H9 (cell line): ENCODE data around the gene NHP2. TPM values are rescaled to one million over a fixed set of nuclear protein-coding genes. Genes with fewer than 3 reads are reported as not detected.

Experiments
- DNase-seq: peaks from one replicate; pipeline ENCODE4 v3.0.0-alpha.2; 2017
- H2AFZ ChIP-seq: one replicate; pipeline ENCODE4 v1.6.1; 2013; ENCODE audit warnings: mild to moderate bottlenecking, low read length, control low read depth, moderate library complexity
- H2AK5ac ChIP-seq: 2 replicates; pipeline ENCODE4 v1.6.1; 2013; ENCODE audit warnings: low read length, control low read depth, mixed read lengths; ENCODE audit not compliant: insufficient read length
- H2BK120ac ChIP-seq: one replicate; pipeline ENCODE4 v1.6.1; 2013; ENCODE audit warnings: low read depth, mild to moderate bottlenecking, low read length, control low read depth, inconsistent platforms; ENCODE audit not compliant: poor library complexity, severe bottlenecking
- H2BK12ac ChIP-seq: 2 replicates; pipeline ENCODE4 v1.6.1; 2013; ENCODE audit warnings: low read length, control low read depth, mixed read lengths, low read depth; ENCODE audit not compliant: insufficient read length
- H2BK15ac ChIP-seq: 2 replicates; pipeline ENCODE4 v1.6.1; 2013; ENCODE audit warnings: low read depth, low read length, control low read depth
- H2BK20ac ChIP-seq: one replicate; pipeline ENCODE4 v1.6.1; 2013; ENCODE audit warnings: low read depth, mild to moderate bottlenecking, low read length, control low read depth, inconsistent platforms; ENCODE audit not compliant: poor library complexity, severe bottlenecking
- H2BK5ac ChIP-seq: 2 replicates; pipeline ENCODE4 v1.6.1; 2013; ENCODE audit warnings: low read length, control low read depth, mixed read lengths; ENCODE audit not compliant: insufficient read length
- H3K14ac ChIP-seq: 2 replicates; pipeline ENCODE4 v1.6.1; 2013; ENCODE audit warnings: low read length, control low read depth; ENCODE audit not compliant: insufficient read depth
- H3K18ac ChIP-seq: 2 replicates; pipeline ENCODE4 v1.6.1; 2013; ENCODE audit warnings: low read depth, mild to moderate bottlenecking, mixed read lengths, low read length, control low read depth; ENCODE audit not compliant: insufficient read length
- H3K23ac ChIP-seq: 2 replicates; pipeline ENCODE4 v1.6.1; 2013; ENCODE audit warnings: low read length, control low read depth, mixed read lengths, low read depth; ENCODE audit not compliant: insufficient read length
- H3K23me2 ChIP-seq: 2 replicates; pipeline ENCODE4 v1.6.1; 2013; ENCODE audit warnings: low read depth, mild to moderate bottlenecking, mixed read lengths, low read length, control low read depth; ENCODE audit not compliant: insufficient read length, poor library complexity, severe bottlenecking
- H3K27ac ChIP-seq: 2 replicates; pipeline ENCODE4 v1.5.1; 2013; ENCODE audit warnings: low read length, control low read depth, mixed read lengths, low read depth; ENCODE audit not compliant: insufficient read length
- H3K27me3 ChIP-seq: 2 replicates; pipeline ENCODE4 v1.6.1; 2013; ENCODE audit warnings: low read length, control low read depth, inconsistent platforms; ENCODE audit not compliant: insufficient read depth
- H3K4ac ChIP-seq: 2 replicates; pipeline ENCODE4 v1.6.1; 2013; ENCODE audit warnings: low read depth, mild to moderate bottlenecking, control low read depth, inconsistent platforms, low read length, moderate library complexity
- H3K4me1 ChIP-seq: 2 replicates; pipeline ENCODE4 v1.6.1; 2013; ENCODE audit warnings: low read length, control low read depth, inconsistent platforms; ENCODE audit not compliant: insufficient read depth
- H3K4me2 ChIP-seq: 2 replicates; pipeline ENCODE4 v1.6.1; 2013; ENCODE audit warnings: low read length, control low read depth, mixed read lengths; ENCODE audit not compliant: insufficient read length, insufficient read depth
- H3K56ac ChIP-seq: 2 replicates; pipeline ENCODE4 v1.6.1; 2013; ENCODE audit warnings: low read depth, mild to moderate bottlenecking, mixed read lengths, low read length, control low read depth; ENCODE audit not compliant: insufficient read length
- H3K79me1 ChIP-seq: 2 replicates; pipeline ENCODE4 v1.6.1; 2013; ENCODE audit warnings: low read depth, mild to moderate bottlenecking, moderate library complexity, low read length, control low read depth, inconsistent platforms; ENCODE audit not compliant: insufficient read depth, poor library complexity, severe bottlenecking
- H3K79me2 ChIP-seq: 2 replicates; pipeline ENCODE4 v1.6.1; 2013; ENCODE audit warnings: low read length, control low read depth, inconsistent platforms; ENCODE audit not compliant: insufficient read depth
- H3K9ac ChIP-seq: 2 replicates; pipeline ENCODE4 v1.6.1; 2013; ENCODE audit warnings: low read length, control low read depth, mixed read lengths; ENCODE audit not compliant: insufficient read length; ENCODE audit errors: extremely low read depth
- H3K9me3 ChIP-seq: one replicate; pipeline ENCODE4 v1.6.1; 2013; ENCODE audit warnings: low read depth, low read length, inconsistent platforms; ENCODE audit not compliant: control insufficient read depth
- H3T11ph ChIP-seq: one replicate; pipeline ENCODE4 v1.6.1; 2013; ENCODE audit warnings: mild to moderate bottlenecking, low read length, control low read depth, inconsistent platforms
- H4K20me1 ChIP-seq: one replicate; pipeline ENCODE4 v1.6.1; 2013; ENCODE audit not compliant: control insufficient read depth, insufficient read length, insufficient read depth
- H4K5ac ChIP-seq: 2 replicates; pipeline ENCODE4 v1.6.1; 2013; ENCODE audit warnings: low read depth, mild to moderate bottlenecking, mixed read lengths, low read length, control low read depth; ENCODE audit not compliant: insufficient read length
- H4K8ac ChIP-seq: replicated peaks from 2 replicates; pipeline ENCODE4 v1.6.1; 2013; ENCODE audit warnings: low read length, control low read depth, mixed read lengths, low read depth; ENCODE audit not compliant: insufficient read length
- H4K91ac ChIP-seq: 2 replicates; pipeline ENCODE4 v1.6.1; 2013; ENCODE audit warnings: low read depth, mild to moderate bottlenecking, moderate library complexity, mixed read lengths, low read length, control low read depth; ENCODE audit not compliant: insufficient read length
- H3K27ac Mint-ChIP-seq, 3 experiments: 2 replicates in 2 of 3; 3 replicates in 1 of 3; pipeline ENCODE4 v1.8.0; 2020 to 2021; ENCODE audit warnings: mixed read lengths in 3 of 3, mild to moderate bottlenecking in 1 of 3, moderate library complexity in 1 of 3
- H3K27me3 Mint-ChIP-seq: 2 replicates; pipeline ENCODE4 v1.8.0; 2021; ENCODE audit warnings: low read depth, mild to moderate bottlenecking, moderate library complexity, mixed read lengths
- H3K36me3 Mint-ChIP-seq, 3 experiments: 2 replicates in 2 of 3; 3 replicates in 1 of 3; pipeline ENCODE4 v1.8.0; 2020 to 2021; ENCODE audit warnings: low read depth in 3 of 3, mixed read lengths in 3 of 3; ENCODE audit not compliant: insufficient read depth in 1 of 3
- H3K4me1 Mint-ChIP-seq, 2 experiments: 2 replicates each; pipeline ENCODE4 v1.8.0; 2020; ENCODE audit warnings: mixed read lengths in 2 of 2
- H3K4me3 Mint-ChIP-seq, 2 experiments: 2 replicates in 1 of 2; 3 replicates in 1 of 2; pipeline ENCODE4 v1.8.0; 2020 to 2021; ENCODE audit warnings: mild to moderate bottlenecking in 2 of 2, mixed read lengths in 2 of 2, moderate library complexity in 1 of 2
- H3K9me3 Mint-ChIP-seq, 2 experiments: 2 replicates in 1 of 2; 3 replicates in 1 of 2; pipeline ENCODE4 v1.8.0; 2020; ENCODE audit warnings: mild to moderate bottlenecking in 2 of 2, mixed read lengths in 2 of 2, moderate library complexity in 1 of 2
- CTCF ChIP-seq: fragments of 200-600 bp; sonication (generic); conservative IDR thresholded peaks from 3 replicates; pipeline ENCODE4 v1.8.0; 2021; ENCODE audit warnings: antibody characterized with exemption, mild to moderate bottlenecking
- WGBS: extraction: QIAGEN DNeasy Blood & Tissue Kit; methylation state at CpG from one replicate; pipeline ENCODE4 v1.1.7; 2013; ENCODE audit warnings: missing lambda C conversion rate, low lambda C conversion rate, mixed read lengths; ENCODE audit not compliant: insufficient read length; ENCODE audit errors: extremely low coverage; 5-methylcytosine and 5-hydroxymethylcytosine counted together
- total RNA-seq: library from RNA; stranded (reverse); gene quantifications from 2 replicates; pipeline ENCODE4 v1.2.1, GENCODE V29; 2021

NHP2 gene
- total RNA-seq, 1 experiment from 2014 or later = 232 TPM

GRCh38 chr5:178160176-178160575 lies 6.5 kb upstream of the NHP2 start:
- Histone ChIP-seq H3K4ac (no peak overlapping the region), H3K23me2 (peaks cover 3% of the 10 kb centered on the region), H2BK5ac (no peak overlapping the region), H3K9me3 (no peaks in the 10 kb centered on the region), H3K79me1 (no peaks in the 10 kb centered on the region), H3K14ac (no peak overlapping the region), H3K18ac (no peak overlapping the region), H3K79me2 (no peaks in the 10 kb centered on the region), H3K56ac (no peak overlapping the region), H3K4me2 (no peak overlapping the region), H2BK120ac (no peak overlapping the region), H3T11ph (no peak overlapping the region), H3K23ac (no peak overlapping the region), H4K20me1 (no peaks in the 10 kb centered on the region), H2BK12ac (no peak overlapping the region), H2AFZ (no peak overlapping the region), H4K8ac (no peak overlapping the region), H2BK20ac (no peak overlapping the region), H4K91ac (no peak overlapping the region), H2BK15ac (no peak overlapping the region), H3K4me1 (no peaks in the 10 kb centered on the region), H3K27me3 (no peaks in the 10 kb centered on the region; the same call in 1 of the 2 replicates), H4K5ac (no peak overlapping the region), H3K9ac (no peak overlapping the region), H2AK5ac (no peak overlapping the region), H3K27ac (no peak overlapping the region)
- Mint-ChIP-seq H3K27me3 (peaks cover 32% of the 10 kb centered on the region), H3K36me3 (no peaks in the 10 kb centered on the region), H3K4me1 (peaks cover 11% of the 10 kb centered on the region in 2 experiments), H3K4me3 (no peak overlapping the region), H3K9me3 (no peaks in the 10 kb centered on the region), H3K27ac (no peak overlapping the region)
- TF ChIP-seq CTCF = no peak
- whole genome bisulfite sequencing = no CpG with 5 or more reads among the region's 5 CpGs
- no peak for DNase-seq
